AG04449 (cell line): Measurements from ENCODE around the gene RBM24.

Experiments used
- CTCF ChIA-PET: fragments of 350-600 bp; formaldehyde crosslinking; extraction: SDS; loops from one replicate; lab custom pipeline; 2021; ENCODE audit warnings: antibody characterized with exemption; lab: Yijun Ruan, JAX
- POLR2A ChIA-PET: fragments of 400-600, 350-600 bp; formaldehyde crosslinking; extraction: SDS; loops from one replicate; lab custom pipeline; 2020; ENCODE audit warnings: antibody characterized with exemption, inconsistent platforms; lab: Yijun Ruan, JAX
- DNase-seq: peaks from one replicate; pipeline ENCODE4 v3.0.0-alpha.2; 2010; ENCODE audit warnings: low read depth, low spot score
- H3K4me3 ChIP-seq: 2 replicates; pipeline ENCODE4 v1.5.1; 2011; ENCODE audit warnings: low read depth, mild to moderate bottlenecking, control low read depth, low read length
- TF ChIP-seq, protein P1 (sequence below): IDR thresholded peaks from one replicate; pipeline ENCODE4 v1.5.1; 2011; ENCODE audit warnings: mild to moderate bottlenecking, moderate library complexity, low read length, control low read depth, inconsistent platforms; ENCODE audit not compliant: insufficient read depth; ENCODE audit errors: missing control alignments

The RBM24 gene

DNA sequence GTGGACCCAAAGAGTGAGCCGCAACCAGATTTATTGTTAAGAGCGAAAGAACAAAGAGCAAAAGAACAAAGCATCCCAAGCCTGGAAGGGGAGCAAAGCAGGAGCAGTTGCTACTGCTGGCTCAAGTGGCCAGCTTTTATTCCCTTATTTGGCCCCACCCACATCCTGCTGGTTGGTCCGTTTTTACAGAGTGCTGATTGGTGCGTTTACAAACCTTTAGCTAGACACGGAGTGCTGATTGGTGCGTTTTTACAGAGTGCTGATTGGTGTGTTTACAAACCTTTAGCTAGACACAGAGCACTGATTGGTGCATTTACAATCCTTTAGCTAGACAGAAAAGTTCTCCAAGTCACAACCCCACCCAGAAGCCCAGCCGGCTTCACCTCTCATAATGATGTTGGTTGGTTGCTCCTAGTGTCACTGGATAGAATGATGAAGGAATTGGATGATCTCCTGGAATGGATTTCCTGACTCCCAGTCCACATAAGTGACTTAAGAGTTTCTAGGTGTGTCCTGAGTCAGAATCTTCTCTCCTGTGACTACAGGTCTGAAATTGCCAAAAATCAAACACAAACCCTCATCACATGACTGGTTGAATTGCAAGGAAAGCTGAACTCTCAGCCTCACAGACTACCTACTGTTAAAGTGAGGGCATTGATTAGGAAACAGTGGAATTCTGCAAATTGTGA lies 60.1 kb downstream of the RBM24 start:
- ChIA-PET POLR2A (no interaction called here), CTCF (interaction anchor here (0.9 kb wide), 1 partner anchor 174 kb away, joined by 3 read pairs; no protein-coding TSS in a partner anchor)
- H3K4me3 ChIP-seq, result no peak overlapping the region
- TF ChIP-seq, protein P1, sequence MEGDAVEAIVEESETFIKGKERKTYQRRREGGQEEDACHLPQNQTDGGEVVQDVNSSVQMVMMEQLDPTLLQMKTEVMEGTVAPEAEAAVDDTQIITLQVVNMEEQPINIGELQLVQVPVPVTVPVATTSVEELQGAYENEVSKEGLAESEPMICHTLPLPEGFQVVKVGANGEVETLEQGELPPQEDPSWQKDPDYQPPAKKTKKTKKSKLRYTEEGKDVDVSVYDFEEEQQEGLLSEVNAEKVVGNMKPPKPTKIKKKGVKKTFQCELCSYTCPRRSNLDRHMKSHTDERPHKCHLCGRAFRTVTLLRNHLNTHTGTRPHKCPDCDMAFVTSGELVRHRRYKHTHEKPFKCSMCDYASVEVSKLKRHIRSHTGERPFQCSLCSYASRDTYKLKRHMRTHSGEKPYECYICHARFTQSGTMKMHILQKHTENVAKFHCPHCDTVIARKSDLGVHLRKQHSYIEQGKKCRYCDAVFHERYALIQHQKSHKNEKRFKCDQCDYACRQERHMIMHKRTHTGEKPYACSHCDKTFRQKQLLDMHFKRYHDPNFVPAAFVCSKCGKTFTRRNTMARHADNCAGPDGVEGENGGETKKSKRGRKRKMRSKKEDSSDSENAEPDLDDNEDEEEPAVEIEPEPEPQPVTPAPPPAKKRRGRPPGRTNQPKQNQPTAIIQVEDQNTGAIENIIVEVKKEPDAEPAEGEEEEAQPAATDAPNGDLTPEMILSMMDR, result no peak
- no peak for DNase-seq

DNA sequence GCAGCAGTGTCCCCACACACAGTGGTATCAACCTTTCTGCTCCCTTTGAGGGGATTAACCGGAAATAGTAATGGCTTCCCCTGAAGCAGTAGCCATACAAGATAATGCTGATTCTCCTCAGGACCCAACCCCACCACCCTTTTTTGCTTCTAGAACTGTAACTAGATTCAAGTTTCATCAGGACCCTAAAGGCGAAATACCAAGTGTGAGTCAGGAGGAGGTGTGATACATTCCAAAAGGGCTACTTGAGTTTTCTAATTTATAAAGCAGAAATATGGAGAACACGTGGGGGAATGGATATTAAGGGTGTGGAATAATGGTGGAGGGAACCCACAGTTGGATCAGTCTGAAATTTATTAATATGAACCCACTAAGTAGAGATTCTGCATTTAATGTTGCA lies 60.7 kb downstream of the RBM24 start:
- TF ChIP-seq, protein P1, result no peak
- ChIA-PET CTCF (no interaction called here), POLR2A (no interaction called here)
- DNase-seq, result no peak
- H3K4me3 ChIP-seq, result no peak overlapping the region

DNA sequence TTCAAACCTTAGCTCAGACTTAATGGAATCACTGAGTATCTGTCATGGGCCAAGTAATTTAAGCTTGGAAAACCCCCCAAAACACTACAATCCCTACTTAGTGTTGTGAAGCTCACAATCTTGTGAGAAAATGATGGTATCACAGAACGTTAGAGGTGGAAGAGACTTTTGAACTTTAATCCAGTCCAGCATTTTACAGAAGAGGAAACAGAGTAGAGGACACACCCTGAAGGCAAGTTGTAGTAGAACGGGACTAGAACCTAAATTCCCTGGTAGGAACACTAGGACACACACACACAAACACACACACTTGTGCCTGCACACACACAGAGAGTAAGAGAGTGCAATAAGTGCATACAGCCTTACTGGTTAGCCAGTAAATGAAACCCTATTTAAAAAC lies 62.1 kb downstream of the RBM24 start:
- POLR2A ChIA-PET, result no interaction called here
- TF ChIP-seq, protein P1, result no peak
- CTCF ChIA-PET, result interaction anchor here (1.1 kb wide), 1 partner anchor 10 kb away, joined by 3 read pairs; no protein-coding TSS in a partner anchor
- H3K4me3 ChIP-seq, result no peak overlapping the region
- no peak for DNase-seq
